Measurements from ENCODE around the gene RAB4A.

GRCh38 chr1:229224308-229224707 is 46.6 kb upstream of the RAB4A start:
- TF ChIP-seq GATA2 (IDR thresholded peaks at IDR 0.05; ENCODE audit: low read depth, low read length) (no peak), GATA3 (IDR thresholded peaks at IDR 0.05; ENCODE audit: low read depth, low read length) (no peak)
